NB4 (cell line): ENCODE data around the gene UNC93B1.
"Not testable (repeated sequence)": the region's sequence is repeated elsewhere in the genome, so short reads cannot be mapped to it uniquely, and the experiment has no call there.

ENCODE experiments used
- DNase-seq: peaks from one replicate; pipeline ENCODE4 v3.0.0; 2010; ENCODE audit warnings: low read depth
- H3K4me3 ChIP-seq: one replicate; pipeline ENCODE4 v1.5.1; 2011; ENCODE audit warnings: mild to moderate bottlenecking, low read depth, low read length, moderate library complexity
- CTCF ChIP-seq: IDR thresholded peaks from one replicate; pipeline ENCODE4 v1.5.1; 2012; ENCODE audit warnings: low read depth, low read length

The UNC93B1 gene

GRCh38 chr11:67955461-67956007 lies 48.4 kb downstream of the UNC93B1 start:
- DNase-seq = peak; percentile 69
- H3K4me3 ChIP-seq = not testable (repeated sequence)
- peak; percentile 33 for TF ChIP-seq CTCF

- H3K4me3 ChIP-seq, DNase-seq: not testable (repeated sequence)
These were observed 48.9 kb downstream of the UNC93B1 start for GRCh38 chr11:67954971-67955370.

- not testable (repeated sequence) for DNase-seq, H3K4me3 ChIP-seq
These were observed 49.6 kb downstream of the UNC93B1 start for GRCh38 chr11:67954251-67954650.

- not testable (repeated sequence) for DNase-seq, H3K4me3 ChIP-seq
These were observed 53.2 kb downstream of the UNC93B1 start for GRCh38 chr11:67950705-67951104.

- not testable (repeated sequence) for DNase-seq, H3K4me3 ChIP-seq
These were observed 56.1 kb downstream of the UNC93B1 start for GRCh38 chr11:67947785-67948184.

GRCh38 chr11:67946403-67946802 lies 57.5 kb downstream of the UNC93B1 start:
- not testable (repeated sequence) for H3K4me3 ChIP-seq, DNase-seq

GRCh38 chr11:67943406-67943805 lies 60.5 kb downstream of the UNC93B1 start:
- H3K4me3 ChIP-seq, DNase-seq: not testable (repeated sequence)
